Nephron (organoid): Measurements from ENCODE around the gene SLC26A9.

ENCODE experiments used
- H3K27ac Mint-ChIP-seq, 3 experiments: 2 replicates each; pipeline ENCODE4 v1.8.0; 2020; ENCODE audit warnings: mixed read lengths in 3 of 3, mild to moderate bottlenecking in 2 of 3, moderate library complexity in 1 of 3
- H3K27me3 Mint-ChIP-seq: 2 replicates; pipeline ENCODE4 v1.8.0; 2021; ENCODE audit warnings: low read depth, mild to moderate bottlenecking, moderate library complexity, mixed read lengths
- H3K36me3 Mint-ChIP-seq: 2 replicates; pipeline ENCODE4 v1.8.0; 2020; ENCODE audit warnings: low read depth, mixed read lengths
- H3K4me1 Mint-ChIP-seq: 2 replicates; pipeline ENCODE4 v1.8.0; 2020; ENCODE audit warnings: mixed read lengths
- H3K4me3 Mint-ChIP-seq, 3 experiments: 2 replicates each; pipeline ENCODE4 v1.8.0; 2020; ENCODE audit warnings: mild to moderate bottlenecking in 3 of 3, mixed read lengths in 3 of 3, moderate library complexity in 2 of 3
- H3K9me3 Mint-ChIP-seq: 2 replicates; pipeline ENCODE4 v1.8.0; 2020; ENCODE audit warnings: mixed read lengths
- CTCF ChIP-seq, 3 experiments: fragments of 200-600 bp; sonication (generic); IDR thresholded peaks; one replicate each; pipeline ENCODE4 v1.5.0; 2021; ENCODE audit warnings: antibody characterized with exemption in 3 of 3; ENCODE audit not compliant: unreplicated experiment in 3 of 3

SLC26A9 gene

GRCh38 chr1:205936311-205936710 lies 6.9 kb downstream of the SLC26A9 start:
- H3K27me3 Mint-ChIP-seq: peaks cover 57% of the 10 kb centered on the region
- H3K36me3 Mint-ChIP-seq: no peaks in the 10 kb centered on the region
- no peak overlapping the region for H3K4me3 Mint-ChIP-seq
- H3K4me1 Mint-ChIP-seq: no peaks in the 10 kb centered on the region
- TF ChIP-seq CTCF (IDR thresholded peaks at IDR 0.05; ENCODE audit: unreplicated experiment in 3 of 3): no peak
- no peaks in the 10 kb centered on the region for H3K9me3 Mint-ChIP-seq
- no peak overlapping the region for H3K27ac Mint-ChIP-seq

GRCh38 chr1:205935869-205936268 lies 7.4 kb downstream of the SLC26A9 start:
- H3K4me3 Mint-ChIP-seq: no peak overlapping the region
- H3K27me3 Mint-ChIP-seq: peaks cover 60% of the 10 kb centered on the region
- no peaks in the 10 kb centered on the region for H3K9me3 Mint-ChIP-seq
- H3K27ac Mint-ChIP-seq: no peak overlapping the region
- peaks cover 4% of the 10 kb centered on the region for H3K4me1 Mint-ChIP-seq
- no peak for TF ChIP-seq CTCF (IDR thresholded peaks at IDR 0.05; ENCODE audit: unreplicated experiment in 3 of 3)
- no peaks in the 10 kb centered on the region for H3K36me3 Mint-ChIP-seq

GRCh38 chr1:205934788-205935187 lies 8.5 kb downstream of the SLC26A9 start:
- peaks cover 11% of the 10 kb centered on the region for H3K4me1 Mint-ChIP-seq
- no peaks in the 10 kb centered on the region for H3K9me3 Mint-ChIP-seq
- no peaks in the 10 kb centered on the region for H3K36me3 Mint-ChIP-seq
- H3K27ac Mint-ChIP-seq: no peak overlapping the region
- no peak overlapping the region for H3K4me3 Mint-ChIP-seq
- peaks cover 56% of the 10 kb centered on the region for H3K27me3 Mint-ChIP-seq
- no peak for TF ChIP-seq CTCF (IDR thresholded peaks at IDR 0.05; ENCODE audit: unreplicated experiment in 3 of 3)

- peaks cover 13% of the 10 kb centered on the region for H3K4me1 Mint-ChIP-seq
Observed at GRCh38 chr1:205933671-205934618, 9.3 kb downstream of the SLC26A9 start.

GRCh38 chr1:205932776-205933175 lies 10.5 kb downstream of the SLC26A9 start:
- Mint-ChIP-seq H3K9me3 (no peaks in the 10 kb centered on the region), H3K4me3 (no peak overlapping the region), H3K27me3 (peaks cover 44% of the 10 kb centered on the region), H3K36me3 (no peaks in the 10 kb centered on the region), H3K27ac (no peak overlapping the region), H3K4me1 (peaks cover 22% of the 10 kb centered on the region)
- TF ChIP-seq CTCF (IDR thresholded peaks at IDR 0.05; ENCODE audit: unreplicated experiment in 3 of 3): no peak

More at GRCh38 chr1:205933671-205934618, 9.3 kb downstream of the SLC26A9 start:
- TF ChIP-seq CTCF (IDR thresholded peaks at IDR 0.05; ENCODE audit: unreplicated experiment in 3 of 3): no peak
- Mint-ChIP-seq H3K4me3 (no peak overlapping the region), H3K27me3 (peaks cover 50% of the 10 kb centered on the region), H3K9me3 (no peaks in the 10 kb centered on the region), H3K36me3 (no peaks in the 10 kb centered on the region), H3K27ac (no peak overlapping the region)
